K562 (cell line): ENCODE measurements around the gene RNFT2. TPM values are rescaled to one million over a fixed set of nuclear protein-coding genes. Genes with fewer than 3 reads are reported as not detected.

Experiments used
- ATAC-seq: fragments of 200-7000 bp; cut with Tn5 transposase; 3 replicates; pipeline ENCODE4 v1.9.1; 2020; ENCODE audit warnings: moderate library complexity
- BruUV-seq: library from RNA; stranded (reverse); fragments of 400-500 nt; replicated peaks from 2 replicates; lab custom pipeline; 2021; lab: Mats Ljungman, UMichigan
- CTCF ChIA-PET: fragments of 300-600 bp; formaldehyde crosslinking; extraction: SDS; loops from one replicate; lab custom pipeline; 2021; ENCODE audit warnings: low intra/inter-chr PET ratio; lab: Yijun Ruan, JAX
- POLR2A ChIA-PET: fragments of 300-600, 350-650 bp; sonication (Branson Sonifier 250); formaldehyde crosslinking; extraction: SDS; loops from one replicate; lab custom pipeline; 2021; ENCODE audit warnings: antibody characterized with exemption, inconsistent platforms; lab: Yijun Ruan, JAX
- DNase-seq, 4 experiments: peaks; one replicate each; pipeline versions ENCODE4 v3.0.0 to v3.0.0-alpha.2; 2011 to 2018; ENCODE audit warnings: low spot score in 3 of 4, mixed read lengths in 3 of 4; ENCODE audit errors: extremely low read depth in 1 of 4
- FAIRE-seq: peaks from 2 replicates; lab custom pipeline; 2011; peaks lifted over from hg19 to GRCh38; lab: Jason Lieb, UNC
- H2AFZ ChIP-seq: 2 replicates; pipeline ENCODE4 v1.6.0; 2011; ENCODE audit warnings: low read depth, low read length, control low read depth, inconsistent platforms
- H3K27ac ChIP-seq: fragments of 200-600 bp; 3 replicates; pipeline ENCODE4 v1.8.0; 2011; ENCODE audit warnings: low read depth, mild to moderate bottlenecking, control low read depth, inconsistent platforms, low read length, moderate library complexity, mixed read lengths; ENCODE audit errors: extremely low read depth
- H3K27me3 ChIP-seq, 2 experiments: fragments of 300-600 bp in 1 of 2; 2 replicates in 1 of 2; 3 replicates in 1 of 2; pipeline versions ENCODE4 v1.6.0 to v1.8.0; 2011; ENCODE audit warnings: inconsistent platforms in 2 of 2, low read length in 2 of 2, mild to moderate bottlenecking in 1 of 2, mixed read lengths in 1 of 2, moderate library complexity in 1 of 2; ENCODE audit not compliant: control insufficient read depth in 2 of 2, insufficient read depth in 2 of 2
- H3K36me3 ChIP-seq: fragments of 300-600 bp; 3 replicates; pipeline ENCODE4 v1.8.0; 2011; ENCODE audit warnings: mild to moderate bottlenecking, low read length, inconsistent platforms; ENCODE audit not compliant: control insufficient read depth, insufficient read depth
- H3K4me1 ChIP-seq, 2 experiments: fragments of 200-600 bp in 1 of 2; replicated peaks in 1 of 2; 2 replicates in 1 of 2; 3 replicates in 1 of 2; pipeline versions ENCODE4 v1.5.1 to v1.8.0; 2011; ENCODE audit warnings: inconsistent platforms in 2 of 2, low read length in 2 of 2, mild to moderate bottlenecking in 1 of 2, mixed read lengths in 1 of 2, moderate library complexity in 1 of 2; ENCODE audit not compliant: control insufficient read depth in 2 of 2, insufficient read depth in 2 of 2
- H3K4me2 ChIP-seq: 2 replicates; pipeline ENCODE4 v1.6.1; 2011; ENCODE audit warnings: low read length, control low read depth, inconsistent platforms, mixed read lengths; ENCODE audit not compliant: insufficient read depth
- H3K4me3 ChIP-seq: fragments of 200-600 bp; sonication (generic), shearing (Covaris generic); 2 replicates; pipeline ENCODE4 v1.5.1; 2016; ENCODE audit warnings: control low read depth, inconsistent platforms
- H3K79me2 ChIP-seq: fragments of 200-600 bp; 3 replicates; pipeline ENCODE4 v1.8.0; 2011; ENCODE audit warnings: low read length, inconsistent platforms; ENCODE audit not compliant: control insufficient read depth, insufficient read depth
- H3K9ac ChIP-seq, 2 experiments: 2 replicates each; pipeline versions ENCODE4 v1.6.0 to v1.6.1; 2011; ENCODE audit warnings: low read depth in 2 of 2, low read length in 2 of 2, control low read depth in 1 of 2, inconsistent platforms in 1 of 2, mild to moderate bottlenecking in 1 of 2, mixed read lengths in 1 of 2; ENCODE audit not compliant: insufficient read depth in 1 of 2
- H3K9me1 ChIP-seq: one replicate; pipeline ENCODE4 v1.6.0; 2011; ENCODE audit warnings: inconsistent platforms, mild to moderate bottlenecking, low read length, moderate library complexity; ENCODE audit not compliant: control insufficient read depth, insufficient read depth
- H3K9me3 ChIP-seq: replicated peaks from 2 replicates; pipeline ENCODE4 v1.5.1; 2011; ENCODE audit warnings: low read depth, low read length, inconsistent platforms; ENCODE audit not compliant: control insufficient read depth, insufficient read depth
- H4K20me1 ChIP-seq: replicated peaks from 2 replicates; pipeline ENCODE4 v1.6.1; 2011; ENCODE audit warnings: low read length, inconsistent platforms, mixed read lengths; ENCODE audit not compliant: control insufficient read depth, insufficient read depth
- RBM25 ChIP-seq: fragments of 200-400 bp; formaldehyde crosslinking; IDR thresholded peaks from 2 replicates; pipeline ENCODE4 v1.6.1; 2018; ENCODE audit warnings: low read length, low read depth, moderate library complexity; ENCODE audit not compliant: severe bottlenecking
- THAP12 ChIP-seq: fragments of 250-450 bp; sonication (Bioruptor Pico); IDR thresholded peaks from 2 replicates; pipeline ENCODE4 v1.9.0; 2021; ENCODE audit warnings: mild to moderate bottlenecking, inconsistent platforms
- WGBS: fragments of 100-300 bp; shearing (Covaris generic); methylation state at CpG from one replicate; pipeline ENCODE4 v1.1.6; 2016; ENCODE audit warnings: low coverage, mixed read lengths; ENCODE audit not compliant: insufficient coverage; ENCODE audit errors: missing lambda C conversion rate; 5-methylcytosine and 5-hydroxymethylcytosine counted together
- in situ Hi-C: fragments of 300-500 bp; cut with MboI; formaldehyde crosslinking; loops from 4 replicates; pipeline ENCODE4 v1.15.0; 2018; ENCODE audit warnings: inconsistent platforms, mixed read lengths
- intact Hi-C: fragments of 100-400 bp; cut with micrococcal nuclease; formaldehyde crosslinking; loops from 2 replicates; pipeline ENCODE4 v1.14.2; 2022
- polyA plus RNA-seq, 8 experiments: library from polyadenylated mRNA; depleted of rRNA in 4 of 8; stranded (reverse) in 5 of 8; unstranded in 3 of 8; fragments of >200 nt; fragmentation: Nextera tagmentation in 2 of 8; fragmentation: Illumina TruSeq in 1 of 8; extraction: Ambion mirVana in 2 of 8; extraction: Trizol in 1 of 8; gene quantifications; 2 replicates each; pipeline versions ENCODE4 v1.2.1 to v1.2.3, GENCODE V29; 2011 to 2014; ENCODE audit warnings: inconsistent platforms in 1 of 8, missing spikeins in 1 of 8
- total RNA-seq, 7 experiments: library from RNA; depleted of rRNA in 6 of 7; stranded (reverse); fragments of >200 nt in 6 of 7; fragmentation: Illumina TruSeq in 2 of 7; extraction: Trizol in 2 of 7; gene quantifications; 2 replicates each; pipeline versions ENCODE4 v1.2.1 to v1.2.3, GENCODE V29; 2011 to 2021; ENCODE audit warnings: low replicate concordance in 1 of 7

RNFT2 gene
- total and polyA plus RNA-seq, 9 of the 15 experiments (the other 6 are each of a cell fraction or from before 2014, with no cell fraction given) = 3.6 to 26.3 (median 9.5) TPM

DNA sequence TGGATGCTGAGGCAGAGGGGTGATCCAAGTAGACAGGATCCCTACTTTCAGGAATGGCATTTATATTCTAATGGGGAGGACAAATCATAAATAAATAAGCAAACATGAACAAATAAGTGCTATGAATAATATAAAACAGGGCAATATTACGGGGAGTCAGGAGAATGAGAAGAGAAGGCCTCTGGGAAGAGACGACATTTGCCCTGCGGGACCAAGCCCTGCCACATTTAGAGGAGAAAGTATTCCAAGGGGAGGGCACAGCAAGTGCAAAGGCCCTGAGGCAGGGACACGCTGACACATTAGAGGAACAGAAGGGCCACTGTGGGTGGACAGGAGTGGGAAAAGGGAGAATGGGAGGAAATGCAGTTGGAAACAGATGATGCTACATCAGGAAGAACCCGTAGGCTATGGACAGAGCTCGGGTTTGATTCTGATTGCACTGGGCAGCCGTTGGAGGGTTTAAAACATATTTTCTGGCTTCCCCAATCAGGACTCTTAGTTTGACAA lies 1.3 kb downstream of the RNFT2 start:
- no peak overlapping the region for H2AFZ ChIP-seq
- intact Hi-C loops (no loop called here), in situ Hi-C loops (no loop called here)
- 10% methylated on average over 7 of the region's 7 CpGs for WGBS
- H3K79me2 ChIP-seq = peaks cover 16% of the 10 kb centered on the region; the same call in 2 of the 3 replicates
- DNase-seq (no peak), FAIRE-seq (no peak), ATAC-seq (no peak)
- H3K27ac ChIP-seq = no peak overlapping the region
- CTCF ChIA-PET = no interaction called here
- peaks cover 7% of the 10 kb centered on the region; the same call in 2 of the 3 replicates for H3K36me3 ChIP-seq
- no peak overlapping the region for H3K4me2 ChIP-seq
- H3K9ac ChIP-seq = no peak overlapping the region
- peaks cover 3% of the 10 kb centered on the region for H3K9me1 ChIP-seq
- peaks cover 29 to 49% of the 10 kb centered on the region in 2 experiments for H3K27me3 ChIP-seq
- H3K4me3 ChIP-seq = no peak overlapping the region
- peak; percentile 47 for TF ChIP-seq RBM25
- no peak for TF ChIP-seq THAP12 (CRISPR knock-in tag)
- POLR2A ChIA-PET = no interaction called here
- H3K9me3 ChIP-seq = no peaks in the 10 kb centered on the region
- H3K4me1 ChIP-seq = peaks cover 8 to 13% of the 10 kb centered on the region in 2 experiments; a peak in 4 of 5 replicates
- BruUV-seq = no TSS peak
- H4K20me1 ChIP-seq = no peaks in the 10 kb centered on the region; the same call in 1 of the 2 replicates
